GM12874 (cell line): ENCODE results near the gene PJA1.

Experiments used
- TF ChIP-seq, protein P1 (sequence below): IDR thresholded peaks from 2 replicates; pipeline ENCODE4 v1.5.1; 2011; ENCODE audit warnings: low read depth, mild to moderate bottlenecking, control low read depth, low read length, moderate library complexity; ENCODE audit not compliant: insufficient read depth

Gene PJA1

DNA sequence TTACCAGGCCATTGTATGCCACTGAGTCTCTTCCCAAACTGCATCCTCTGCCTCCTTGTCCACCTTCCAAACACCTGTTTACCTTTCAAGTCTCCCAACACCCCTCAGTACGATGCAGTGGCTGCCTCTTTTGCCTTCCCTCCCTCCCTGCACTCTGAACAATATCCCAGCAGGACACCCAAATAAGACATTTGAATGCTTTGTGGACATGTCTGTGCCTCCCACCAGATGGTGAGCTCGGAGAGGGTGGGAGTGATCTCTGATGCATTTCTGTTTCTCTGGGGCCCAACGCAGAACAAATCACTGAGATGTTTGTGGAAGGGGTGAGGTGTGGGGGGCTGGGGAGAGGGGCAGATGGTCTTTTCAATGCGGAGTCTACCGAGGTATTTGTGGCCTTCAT is 33.4 kb downstream of the PJA1 start:
- TF ChIP-seq, protein P1, sequence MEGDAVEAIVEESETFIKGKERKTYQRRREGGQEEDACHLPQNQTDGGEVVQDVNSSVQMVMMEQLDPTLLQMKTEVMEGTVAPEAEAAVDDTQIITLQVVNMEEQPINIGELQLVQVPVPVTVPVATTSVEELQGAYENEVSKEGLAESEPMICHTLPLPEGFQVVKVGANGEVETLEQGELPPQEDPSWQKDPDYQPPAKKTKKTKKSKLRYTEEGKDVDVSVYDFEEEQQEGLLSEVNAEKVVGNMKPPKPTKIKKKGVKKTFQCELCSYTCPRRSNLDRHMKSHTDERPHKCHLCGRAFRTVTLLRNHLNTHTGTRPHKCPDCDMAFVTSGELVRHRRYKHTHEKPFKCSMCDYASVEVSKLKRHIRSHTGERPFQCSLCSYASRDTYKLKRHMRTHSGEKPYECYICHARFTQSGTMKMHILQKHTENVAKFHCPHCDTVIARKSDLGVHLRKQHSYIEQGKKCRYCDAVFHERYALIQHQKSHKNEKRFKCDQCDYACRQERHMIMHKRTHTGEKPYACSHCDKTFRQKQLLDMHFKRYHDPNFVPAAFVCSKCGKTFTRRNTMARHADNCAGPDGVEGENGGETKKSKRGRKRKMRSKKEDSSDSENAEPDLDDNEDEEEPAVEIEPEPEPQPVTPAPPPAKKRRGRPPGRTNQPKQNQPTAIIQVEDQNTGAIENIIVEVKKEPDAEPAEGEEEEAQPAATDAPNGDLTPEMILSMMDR: no peak

DNA sequence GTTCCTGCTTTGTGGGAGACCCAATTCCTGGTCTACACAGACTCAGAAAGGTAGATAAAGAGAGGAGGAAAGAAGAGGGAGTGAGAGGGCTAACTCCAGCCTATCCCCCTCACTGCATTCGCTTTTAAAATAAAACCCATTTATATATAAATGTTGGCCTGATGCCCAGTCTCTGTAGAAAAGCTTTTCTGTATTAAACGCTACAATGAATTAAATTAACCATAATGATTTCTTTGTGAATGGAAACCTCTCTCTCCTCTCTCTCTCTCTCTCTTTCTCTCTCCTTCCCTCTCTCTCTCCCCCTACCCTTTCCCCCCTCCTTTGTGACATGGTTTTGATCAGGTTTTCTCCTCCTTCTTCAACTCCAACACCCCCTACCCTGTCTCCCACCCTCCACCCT is 34.8 kb downstream of the PJA1 start:
- TF ChIP-seq, protein P1: no peak

DNA sequence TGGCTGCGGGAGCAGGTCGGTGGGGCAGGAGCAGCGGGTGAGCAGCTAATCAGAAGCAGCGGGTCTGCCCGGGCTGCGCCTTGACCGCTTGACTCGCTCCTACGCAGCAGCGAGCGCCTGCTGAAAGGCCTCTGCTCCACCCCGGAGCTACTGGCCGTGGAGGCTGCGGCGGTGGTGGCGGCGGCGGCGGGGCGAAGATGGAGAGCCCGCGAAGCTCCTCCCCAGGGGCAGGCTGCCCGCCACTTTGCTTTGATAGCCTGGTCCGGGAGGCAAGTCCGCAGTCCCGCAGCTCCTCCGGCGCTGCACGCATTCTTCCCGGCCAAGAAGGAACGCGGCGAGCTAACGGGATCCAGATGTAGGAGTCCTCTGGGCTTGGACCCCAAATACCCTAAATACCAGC is 36.7 kb downstream of the PJA1 start:
- TF ChIP-seq, protein P1: no peak

DNA sequence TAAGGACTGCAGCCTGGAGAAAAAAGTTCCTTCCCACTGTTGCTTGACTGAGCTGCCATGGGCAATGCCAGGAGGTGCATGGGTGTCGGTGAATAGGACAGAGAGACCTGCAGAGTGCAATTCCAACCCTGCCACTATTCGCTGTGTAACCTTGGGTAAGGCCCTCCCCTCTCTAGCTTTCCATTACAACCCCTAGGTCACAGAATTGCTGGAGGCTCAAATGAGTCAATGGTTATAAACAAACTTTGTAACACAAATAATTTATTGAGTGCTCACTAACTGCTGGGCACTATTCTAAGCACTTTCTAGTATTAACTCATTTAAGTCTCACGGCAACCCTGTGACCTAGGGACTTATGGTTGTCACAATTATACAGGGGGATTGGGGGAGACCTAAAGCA is 37.8 kb downstream of the PJA1 start:
- TF ChIP-seq, protein P1: no peak

DNA sequence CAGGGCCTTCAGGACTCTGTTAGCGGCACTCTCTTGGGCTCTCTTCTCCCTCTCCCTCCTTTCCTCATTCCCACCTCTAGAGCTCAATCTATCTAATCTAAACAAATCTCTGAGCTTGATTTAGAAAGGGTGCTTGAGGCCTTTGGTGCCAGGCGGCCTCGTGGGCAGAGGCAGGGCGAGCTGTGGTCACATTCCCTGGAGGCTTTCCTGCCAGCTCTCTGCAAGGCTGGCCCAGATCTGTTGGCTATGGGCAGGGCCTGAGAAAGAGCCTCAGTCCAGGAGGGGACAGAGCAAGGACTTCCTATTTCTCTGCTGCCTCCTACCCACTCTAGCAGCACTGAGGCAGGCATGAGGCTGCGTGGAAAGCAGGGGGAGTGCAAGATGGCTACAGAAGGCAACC is 38.6 kb downstream of the PJA1 start:
- TF ChIP-seq, protein P1: no peak

DNA sequence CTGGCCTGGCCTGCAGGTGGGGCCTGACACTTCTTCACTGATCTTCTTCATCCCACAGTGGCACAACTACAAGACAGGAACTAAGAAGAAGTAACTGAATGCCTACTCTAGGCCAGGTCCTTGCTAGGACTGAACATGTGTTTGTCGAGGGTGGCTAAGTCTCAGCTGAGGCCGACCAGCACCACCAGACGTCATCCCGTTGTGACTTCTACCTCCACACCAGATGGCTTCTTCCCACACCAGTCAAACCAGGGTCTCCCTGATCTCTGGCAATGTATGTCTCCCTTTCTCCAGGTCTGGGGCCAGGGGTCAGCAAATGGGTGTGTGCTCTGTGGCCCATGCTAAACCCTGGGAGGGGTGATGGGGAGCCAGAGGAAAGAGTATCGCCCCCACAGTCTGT is 40.2 kb downstream of the PJA1 start:
- TF ChIP-seq, protein P1: no peak

DNA sequence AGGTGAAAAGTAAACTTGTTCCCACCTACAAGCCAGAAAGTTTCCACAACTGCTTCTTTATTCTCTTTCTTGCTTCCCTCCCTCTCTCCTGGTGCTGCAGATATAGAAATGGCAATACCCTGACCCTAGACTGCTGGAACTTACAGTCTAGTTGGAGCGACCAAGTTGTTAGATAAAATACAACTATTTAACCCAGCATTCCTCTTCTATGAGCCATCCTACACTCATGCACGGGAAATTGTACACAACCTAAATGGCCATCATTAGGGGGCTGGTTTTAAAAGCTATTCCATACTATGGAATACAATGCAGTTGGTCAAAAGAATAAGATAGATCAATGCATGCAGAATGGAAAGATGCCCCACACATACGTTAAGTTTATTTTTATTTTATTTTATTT is 41.1 kb downstream of the PJA1 start:
- TF ChIP-seq, protein P1: no peak

DNA sequence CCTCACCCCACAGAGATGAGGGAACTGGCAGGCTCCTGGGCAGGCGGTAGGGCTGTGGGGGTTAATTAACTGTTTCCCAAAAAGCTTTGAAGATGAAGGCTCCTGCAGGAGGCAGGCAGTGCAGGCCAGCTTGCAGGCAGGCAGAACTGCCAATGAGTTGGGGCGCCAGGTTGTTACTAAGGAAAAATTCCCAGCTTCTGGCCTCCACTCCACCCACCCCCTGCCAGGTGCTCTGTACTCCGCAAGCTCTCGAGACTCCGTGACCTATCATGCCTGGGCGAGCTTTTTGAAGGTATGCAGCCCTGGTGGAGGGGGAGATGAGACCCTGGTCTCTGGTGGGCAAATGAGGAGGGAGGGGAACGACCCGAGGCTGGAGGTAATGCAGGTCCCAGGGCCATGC is 41.8 kb downstream of the PJA1 start:
- TF ChIP-seq, protein P1: no peak
